Liver (tissue), 9 donors: ENCODE data around the gene CD200R1. TPM values are rescaled to one million over a fixed set of nuclear protein-coding genes. Genes with fewer than 3 reads are reported as not detected.

ENCODE experiments used
- DNase-seq: peaks from one replicate; pipeline ENCODE4 v3.0.0-alpha.2; 2017; ENCODE audit warnings: low spot score
- H3K27ac ChIP-seq, 2 donors: one replicate each; pipeline ENCODE4 v1.7.0; 2013; ENCODE audit warnings: inconsistent platforms in 2 of 2, low read length in 2 of 2, control low read depth in 1 of 2, low read depth in 1 of 2, mild to moderate bottlenecking in 1 of 2
- H3K27me3 ChIP-seq, 4 donors: one replicate each; pipeline versions ENCODE4 v1.6.1 to v1.7.0; 2013; ENCODE audit warnings: low read length in 3 of 4, inconsistent platforms in 1 of 4, mild to moderate bottlenecking in 1 of 4, moderate library complexity in 1 of 4; ENCODE audit not compliant: control insufficient read depth in 4 of 4, insufficient read depth in 4 of 4
- H3K36me3 ChIP-seq, 4 donors: one replicate each; pipeline versions ENCODE4 v1.6.1 to v1.7.0; 2013; ENCODE audit warnings: low read length in 3 of 4, mild to moderate bottlenecking in 3 of 4, low read depth in 1 of 4, moderate library complexity in 1 of 4; ENCODE audit not compliant: control insufficient read depth in 4 of 4, insufficient read depth in 3 of 4
- H3K4me1 ChIP-seq, 4 donors: one replicate each; pipeline versions ENCODE4 v1.6.1 to v1.7.0; 2013; ENCODE audit warnings: low read length in 3 of 4, mild to moderate bottlenecking in 3 of 4, moderate library complexity in 1 of 4; ENCODE audit not compliant: control insufficient read depth in 4 of 4, insufficient read depth in 4 of 4
- H3K4me3 ChIP-seq, 3 donors: one replicate each; pipeline versions ENCODE4 v1.6.1 to v1.7.0; 2013; ENCODE audit warnings: low read length in 3 of 3, control low read depth in 1 of 3, low read depth in 1 of 3, mild to moderate bottlenecking in 1 of 3
- H3K9ac ChIP-seq, 2 donors: one replicate each; pipeline ENCODE4 v1.7.0; 2013; ENCODE audit warnings: low read length in 2 of 2, mild to moderate bottlenecking in 2 of 2, moderate library complexity in 2 of 2, control low read depth in 1 of 2, low read depth in 1 of 2
- H3K9me3 ChIP-seq, 4 donors: one replicate each; pipeline versions ENCODE4 v1.6.1 to v1.7.0; 2013; ENCODE audit warnings: low read length in 3 of 4; ENCODE audit not compliant: control insufficient read depth in 4 of 4
- ATF3 ChIP-seq: IDR thresholded peaks from 2 replicates; pipeline ENCODE4 v1.6.1; 2016; ENCODE audit warnings: antibody characterized with exemption
- CTCF ChIP-seq: fragments of 150-350 bp; IDR thresholded peaks from 2 replicates; pipeline ENCODE4 v1.5.1; 2017; ENCODE audit warnings: improper control_type of control experiment, low read depth, low read length; ENCODE audit not compliant: missing input control
- FOXA1 ChIP-seq: IDR thresholded peaks from 2 replicates; pipeline ENCODE4 v1.6.1; 2016; ENCODE audit warnings: antibody characterized with exemption
- FOXA2 ChIP-seq: IDR thresholded peaks from 2 replicates; pipeline ENCODE4 v1.6.1; 2016; ENCODE audit warnings: antibody characterized with exemption
- HNF4G ChIP-seq: IDR thresholded peaks from 2 replicates; pipeline ENCODE4 v1.6.1; 2016; ENCODE audit warnings: antibody characterized with exemption
- JUND ChIP-seq, 2 donors: IDR thresholded peaks; 2 replicates each; pipeline ENCODE4 v1.6.1; 2016; ENCODE audit warnings: antibody characterized with exemption in 2 of 2
- MAX ChIP-seq: IDR thresholded peaks from 2 replicates; pipeline ENCODE4 v1.6.1; 2016; ENCODE audit warnings: antibody characterized with exemption
- NR2F2 ChIP-seq: IDR thresholded peaks from 2 replicates; pipeline ENCODE4 v1.6.1; 2016; ENCODE audit warnings: antibody characterized with exemption
- RAD21 ChIP-seq, 2 donors: IDR thresholded peaks; 2 replicates each; pipeline ENCODE4 v1.6.1; 2016; ENCODE audit warnings: antibody characterized with exemption in 2 of 2, mild to moderate bottlenecking in 2 of 2
- REST ChIP-seq: IDR thresholded peaks from 2 replicates; pipeline ENCODE4 v1.6.1; 2016; ENCODE audit warnings: antibody characterized with exemption, mild to moderate bottlenecking
- RXRA ChIP-seq, 2 donors: IDR thresholded peaks; 2 replicates each; pipeline ENCODE4 v1.6.1; 2017 to 2018; ENCODE audit warnings: antibody characterized with exemption in 2 of 2, mild to moderate bottlenecking in 1 of 2
- TAF1 ChIP-seq: conservative IDR thresholded peaks from 2 replicates; pipeline ENCODE4 v1.6.1; 2016; ENCODE audit warnings: antibody characterized with exemption, mild to moderate bottlenecking
- YY1 ChIP-seq: IDR thresholded peaks from 2 replicates; pipeline ENCODE4 v1.6.1; 2016; ENCODE audit warnings: antibody characterized with exemption, mild to moderate bottlenecking
- ZBTB33 ChIP-seq: IDR thresholded peaks from 2 replicates; pipeline ENCODE4 v1.6.1; 2016; ENCODE audit warnings: antibody characterized with exemption
- WGBS: extraction: QIAGEN DNeasy Blood & Tissue Kit; methylation state at CpG from one replicate; pipeline ENCODE4 v1.1.7; 2013; 5-methylcytosine and 5-hydroxymethylcytosine counted together
- polyA plus RNA-seq, 2 donors: library from polyadenylated mRNA; stranded (reverse) in 1 of 2; unstranded in 1 of 2; fragments of 200-250 nt in 1 of 2; fragments of >200 nt in 1 of 2; fragmentation: Nextera tagmentation in 1 of 2; extraction: Ambion mirVana in 1 of 2; gene quantifications; one replicate each; pipeline versions ENCODE4 v1.2.1 to v1.2.3, GENCODE V29; 2013 to 2015
- total RNA-seq, 2 donors: library from RNA; depleted of rRNA; stranded (reverse); fragments of >200 nt; gene quantifications; one replicate each; pipeline ENCODE4 v1.2.3, GENCODE V29; 2014
- donor health status: healthy.
- donor health status: healthy.
- donor health status: healthy.
- donor health status: healthy.
- donor health status: healthy.

The CD200R1 gene
- total and polyA plus RNA-seq, 4 donors = 0.40 to 5.4 (median 1.00) TPM

GRCh38 chr3:112958811-112959560 is 15.9 kb downstream of the CD200R1 start:
- Histone ChIP-seq H3K27ac (no peak overlapping the region), H3K4me3 (no peak overlapping the region), H3K9ac (no peak overlapping the region), H3K4me1 (no peaks in the 10 kb centered on the region), H3K36me3 (no peaks in the 10 kb centered on the region), H3K9me3 (peaks cover 0 to 3% (median 3%) of the 10 kb centered on the region in 4 donors), H3K27me3 (peaks cover 0 to 3% (median 1%) of the 10 kb centered on the region in 4 donors)
- 47% methylated on average over 6 of the region's 6 CpGs for WGBS
- DNase-seq = no peak
- TF ChIP-seq MAX (no peak), RAD21 (IDR thresholded peaks at IDR 0.05) (no peak), ATF3 (no peak), TAF1 (no peak), HNF4G (no peak), NR2F2 (no peak), CTCF (no peak)

GRCh38 chr3:112956351-112956750 is 18.6 kb downstream of the CD200R1 start:
- Histone ChIP-seq H3K27ac (no peak overlapping the region), H3K9me3 (peaks cover 0 to 3% (median 3%) of the 10 kb centered on the region in 4 donors), H3K27me3 (peaks cover 0 to 3% (median 1%) of the 10 kb centered on the region in 4 donors), H3K4me1 (no peaks in the 10 kb centered on the region), H3K9ac (no peak overlapping the region), H3K4me3 (no peak overlapping the region), H3K36me3 (no peaks in the 10 kb centered on the region)
- no peak for DNase-seq
- TF ChIP-seq HNF4G = no peak
- TF ChIP-seq FOXA1 = no peak
- TF ChIP-seq ZBTB33 = no peak

GRCh38 chr3:112948346-112948838 is 26.5 kb downstream of the CD200R1 start:
- Histone ChIP-seq H3K4me1 (no peaks in the 10 kb centered on the region), H3K27ac (no peak overlapping the region), H3K9ac (no peak overlapping the region), H3K4me3 (no peak overlapping the region), H3K36me3 (no peaks in the 10 kb centered on the region), H3K9me3 (peaks cover 0 to 6% (median 0%) of the 10 kb centered on the region in 4 donors), H3K27me3 (peaks cover 0 to 3% (median 0%) of the 10 kb centered on the region in 4 donors)
- DNase-seq = no peak
- 77% methylated on average over 9 of the region's 9 CpGs for WGBS
- TF ChIP-seq REST = no peak
- TF ChIP-seq RAD21 (IDR thresholded peaks at IDR 0.05) = no peak
- TF ChIP-seq ATF3 = no peak
- TF ChIP-seq JUND (IDR thresholded peaks at IDR 0.05) = no peak
- no peak for TF ChIP-seq MAX
- no peak for TF ChIP-seq NR2F2
- no peak for TF ChIP-seq FOXA1
- no peak for TF ChIP-seq FOXA2
- TF ChIP-seq RXRA (IDR thresholded peaks at IDR 0.05) = no peak
- no peak for TF ChIP-seq YY1
- TF ChIP-seq ZBTB33 = no peak
- TF ChIP-seq TAF1 = no peak
